Vagina (tissue), 2 donors: Measurements from ENCODE around the gene SLC12A3. TPM values are rescaled to one million over a fixed set of nuclear protein-coding genes. Genes with fewer than 3 reads are reported as not detected.

Experiments
- DNase-seq, 2 donors: peaks; one replicate each; pipeline ENCODE4 v3.0.0-alpha.2; 2017; ENCODE audit errors: extremely low spot score in 2 of 2
- H3K27ac ChIP-seq: fragments of 200-600 bp; sonication (generic); one replicate; pipeline ENCODE4 v1.5.1; 2019
- H3K27me3 ChIP-seq: fragments of 200-600 bp; sonication (generic); one replicate; pipeline ENCODE4 v1.5.1; 2019
- H3K36me3 ChIP-seq, 2 donors: fragments of 200-600 bp; sonication (generic); one replicate each; pipeline ENCODE4 v1.5.1; 2017 to 2019
- H3K4me1 ChIP-seq: fragments of 200-600 bp; sonication (generic); one replicate; pipeline ENCODE4 v1.5.1; 2019
- H3K4me3 ChIP-seq, 2 donors: fragments of 200-600 bp; sonication (generic); 1 replicate in 1 of 2; 2 replicates in 1 of 2; pipeline ENCODE4 v1.5.1; 2016 to 2019
- H3K9me3 ChIP-seq: fragments of 200-600 bp; sonication (generic); one replicate; pipeline ENCODE4 v1.5.1; 2019
- CTCF ChIP-seq, 3 experiments: fragments of 450-650 bp in 2 of 3; fragments of 200-600 bp in 1 of 3; sonication (generic) in 1 of 3; IDR thresholded peaks; one replicate each; pipeline ENCODE4 v1.5.1; 2017 to 2019; ENCODE audit warnings: antibody characterized with exemption in 3 of 3, mild to moderate bottlenecking in 2 of 3, moderate library complexity in 2 of 3
- POLR2A ChIP-seq, 2 donors: fragments of 450-650 bp; IDR thresholded peaks; one replicate each; pipeline ENCODE4 v1.6.1; 2017; ENCODE audit warnings: antibody characterized with exemption in 2 of 2, mild to moderate bottlenecking in 2 of 2, moderate library complexity in 2 of 2
- POLR2AphosphoS5 ChIP-seq, 2 donors: sonication (generic); formaldehyde crosslinking; IDR thresholded peaks; one replicate each; pipeline ENCODE4 v1.9.0; 2017; ENCODE audit warnings: antibody characterized with exemption in 2 of 2, mild to moderate bottlenecking in 2 of 2, low read depth in 1 of 2; ENCODE audit not compliant: insufficient read depth in 1 of 2
- intact Hi-C: fragments of 100-400 bp; cut with DNase I; formaldehyde crosslinking; loops from one replicate; pipeline ENCODE4 v1.15.1; 2023
- total RNA-seq: library from RNA; depleted of rRNA; stranded (reverse); fragments of >200 nt; gene quantifications from one replicate; pipeline ENCODE4 v1.2.3, GENCODE V29; 2016

SLC12A3 gene
- total RNA-seq, 1 donor from 2014 or later = not detected

DNA sequence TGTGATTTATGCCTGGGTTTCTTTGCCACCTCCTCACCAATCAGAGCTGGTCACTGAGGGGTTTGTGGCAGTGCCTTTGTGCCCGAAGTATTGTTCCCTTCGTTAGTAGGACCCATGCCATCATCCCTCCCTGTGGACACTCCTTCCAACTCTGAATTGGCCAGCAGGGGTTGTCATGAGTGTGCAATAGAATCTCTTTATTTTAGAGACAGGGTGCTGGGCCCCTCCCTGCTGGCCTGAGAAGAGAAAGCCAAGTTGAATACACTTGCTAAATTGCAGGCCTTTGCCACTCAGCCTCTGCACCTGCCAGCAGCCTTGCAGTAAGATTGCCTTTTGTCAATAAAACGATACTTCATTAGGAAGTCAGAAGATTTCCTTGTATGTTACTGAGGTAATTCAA lies 40.7 kb upstream of the SLC12A3 start:
- no peak for DNase-seq
- H3K9me3 ChIP-seq = no peaks in the 10 kb centered on the region
- TF ChIP-seq CTCF (IDR thresholded peaks at IDR 0.05) (no peak), POLR2A (IDR thresholded peaks at IDR 0.05) (no peak), POLR2AphosphoS5 (IDR thresholded peaks at IDR 0.05; ENCODE audit: insufficient read depth in 1 of 2, low read depth in 1 of 2) (no peak)
- H3K36me3 ChIP-seq = peaks cover 0 to 34% of the 10 kb centered on the region in 2 donors
- H3K27me3 ChIP-seq = no peaks in the 10 kb centered on the region
- intact Hi-C loops = no loop called here
- no peak overlapping the region for H3K27ac ChIP-seq
- H3K4me1 ChIP-seq = no peaks in the 10 kb centered on the region
- no peak overlapping the region for H3K4me3 ChIP-seq

- no peak for TF ChIP-seq CTCF (IDR thresholded peaks at IDR 0.05)
- TF ChIP-seq POLR2A (IDR thresholded peaks at IDR 0.05) = no peak
- no peak for TF ChIP-seq POLR2AphosphoS5 (IDR thresholded peaks at IDR 0.05; ENCODE audit: insufficient read depth in 1 of 2, low read depth in 1 of 2)
- no peak for DNase-seq
- Histone ChIP-seq H3K9me3 (no peaks in the 10 kb centered on the region), H3K4me1 (no peaks in the 10 kb centered on the region), H3K27ac (no peak overlapping the region), H3K36me3 (peaks cover 0 to 32% of the 10 kb centered on the region in 2 donors), H3K27me3 (no peaks in the 10 kb centered on the region), H3K4me3 (no peak overlapping the region)
- intact Hi-C loops = no loop called here
Observed at GRCh38 chr16:56824804-56825203, 40.2 kb upstream of the SLC12A3 start.

DNA sequence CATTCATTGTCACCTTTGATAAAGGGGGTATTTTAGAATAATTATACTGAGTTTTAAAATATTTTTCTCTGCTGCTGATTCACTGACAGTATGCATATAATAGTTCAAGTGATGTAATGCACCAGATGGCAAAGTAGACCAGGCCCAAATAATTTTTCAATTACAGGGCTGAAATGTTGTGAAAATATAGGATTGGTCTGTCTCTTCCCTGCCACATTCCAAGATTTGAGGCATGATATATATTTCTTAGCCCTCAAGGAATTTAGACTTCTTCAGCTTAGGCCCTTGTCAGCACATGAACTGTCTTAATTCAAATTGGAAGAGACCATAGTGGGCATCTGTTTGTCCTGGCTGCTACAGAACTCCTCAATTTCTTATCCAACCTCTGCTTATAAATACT lies 39.2 kb upstream of the SLC12A3 start:
- intact Hi-C loops = no loop called here
- TF ChIP-seq POLR2A (IDR thresholded peaks at IDR 0.05) = no peak
- TF ChIP-seq CTCF (IDR thresholded peaks at IDR 0.05) = no peak
- TF ChIP-seq POLR2AphosphoS5 (IDR thresholded peaks at IDR 0.05; ENCODE audit: insufficient read depth in 1 of 2, low read depth in 1 of 2) = no peak
- peaks cover 0 to 32% of the 10 kb centered on the region in 2 donors for H3K36me3 ChIP-seq

GRCh38 chr16:56828647-56829046 lies 36.4 kb upstream of the SLC12A3 start:
- intact Hi-C loops = no loop called here
- no peak overlapping the region for H3K27ac ChIP-seq
- no peaks in the 10 kb centered on the region for H3K4me1 ChIP-seq
- no peaks in the 10 kb centered on the region for H3K27me3 ChIP-seq
- no peaks in the 10 kb centered on the region for H3K9me3 ChIP-seq
- DNase-seq = no peak
- H3K36me3 ChIP-seq = peaks cover 0 to 46% of the 10 kb centered on the region in 2 donors
- TF ChIP-seq POLR2AphosphoS5 (IDR thresholded peaks at IDR 0.05; ENCODE audit: insufficient read depth in 1 of 2, low read depth in 1 of 2) (no peak), CTCF (IDR thresholded peaks at IDR 0.05) (no peak), POLR2A (IDR thresholded peaks at IDR 0.05) (no peak)
- no peak overlapping the region for H3K4me3 ChIP-seq

More for the DNA sequence above, 39.2 kb upstream of the SLC12A3 start:
- Histone ChIP-seq H3K27ac (no peak overlapping the region), H3K9me3 (no peaks in the 10 kb centered on the region), H3K4me1 (no peaks in the 10 kb centered on the region), H3K27me3 (no peaks in the 10 kb centered on the region), H3K4me3 (no peak overlapping the region)
- DNase-seq = no peak

- no peak overlapping the region for H3K27ac ChIP-seq
- TF ChIP-seq POLR2AphosphoS5 (IDR thresholded peaks at IDR 0.05; ENCODE audit: insufficient read depth in 1 of 2, low read depth in 1 of 2) = no peak
- no peak for TF ChIP-seq POLR2A (IDR thresholded peaks at IDR 0.05)
- TF ChIP-seq CTCF (IDR thresholded peaks at IDR 0.05) = no peak
- no peaks in the 10 kb centered on the region for H3K9me3 ChIP-seq
- no peaks in the 10 kb centered on the region for H3K27me3 ChIP-seq
- H3K36me3 ChIP-seq = peaks cover 0 to 56% of the 10 kb centered on the region in 2 donors
- intact Hi-C loops = no loop called here
- DNase-seq = no peak
- no peak overlapping the region for H3K4me3 ChIP-seq
- no peaks in the 10 kb centered on the region for H3K4me1 ChIP-seq
Observed at GRCh38 chr16:56830669-56831068, 34.3 kb upstream of the SLC12A3 start.
